Suprapubic skin (tissue), 4 donors: ENCODE results near the gene GLRX3. TPM values are rescaled to one million over a fixed set of nuclear protein-coding genes. Genes with fewer than 3 reads are reported as not detected.
A peak's percentile ranks its signal among the peaks of the same experiment; 100 is the strongest.

Source experiments
- DNase-seq, 2 donors: peaks; one replicate each; pipeline ENCODE4 v3.0.0-alpha.2; 2019; ENCODE audit warnings: low spot score in 2 of 2
- H3K27ac ChIP-seq: fragments of 200-600 bp; sonication (generic); one replicate; pipeline ENCODE4 v1.5.1; 2019
- H3K27me3 ChIP-seq: fragments of 200-600 bp; sonication (generic); one replicate; pipeline ENCODE4 v1.5.1; 2019
- H3K36me3 ChIP-seq: fragments of 200-600 bp; sonication (generic); one replicate; pipeline ENCODE4 v1.5.1; 2019
- H3K4me1 ChIP-seq: fragments of 200-600 bp; sonication (generic); one replicate; pipeline ENCODE4 v1.5.1; 2019
- H3K4me3 ChIP-seq: fragments of 200-600 bp; sonication (generic); one replicate; pipeline ENCODE4 v1.5.1; 2019; ENCODE audit warnings: mild to moderate bottlenecking
- H3K9me3 ChIP-seq: fragments of 200-600 bp; sonication (generic); one replicate; pipeline ENCODE4 v1.5.1; 2019
- EP300 ChIP-seq: sonication (generic); formaldehyde crosslinking; IDR thresholded peaks from one replicate; pipeline ENCODE4 v1.6.1; 2017; ENCODE audit warnings: antibody characterized with exemption
- POLR2A ChIP-seq, 2 donors: fragments of 450-650 bp; IDR thresholded peaks; one replicate each; pipeline ENCODE4 v1.6.1; 2017; ENCODE audit warnings: antibody characterized with exemption in 2 of 2, mild to moderate bottlenecking in 2 of 2, moderate library complexity in 2 of 2
- POLR2AphosphoS5 ChIP-seq, 3 donors: sonication (generic); formaldehyde crosslinking; IDR thresholded peaks; one replicate each; pipeline ENCODE4 v1.6.1; 2017; ENCODE audit warnings: antibody characterized with exemption in 3 of 3
- WGBS: methylation state at CpG from one replicate; pipeline ENCODE4 v1.1.5; 2018; 5-methylcytosine and 5-hydroxymethylcytosine counted together
- total RNA-seq, 4 donors: library from RNA; depleted of rRNA; stranded (reverse); fragments of >200 nt; gene quantifications; one replicate each; pipeline ENCODE4 v1.1.0, GENCODE V29; 2016
- TF ChIP-seq, protein P1 (sequence below), 2 donors: fragments of 200-600 bp in 1 of 2; fragments of 450-650 bp in 1 of 2; sonication (generic) in 1 of 2; IDR thresholded peaks; one replicate each; pipeline ENCODE4 v1.5.1; 2016 to 2019; ENCODE audit warnings: antibody characterized with exemption in 2 of 2, mild to moderate bottlenecking in 1 of 2, moderate library complexity in 1 of 2

GLRX3 gene
- total RNA-seq, 4 donors from 2014 or later = 35.7 to 115 (median 44.7) TPM

DNA sequence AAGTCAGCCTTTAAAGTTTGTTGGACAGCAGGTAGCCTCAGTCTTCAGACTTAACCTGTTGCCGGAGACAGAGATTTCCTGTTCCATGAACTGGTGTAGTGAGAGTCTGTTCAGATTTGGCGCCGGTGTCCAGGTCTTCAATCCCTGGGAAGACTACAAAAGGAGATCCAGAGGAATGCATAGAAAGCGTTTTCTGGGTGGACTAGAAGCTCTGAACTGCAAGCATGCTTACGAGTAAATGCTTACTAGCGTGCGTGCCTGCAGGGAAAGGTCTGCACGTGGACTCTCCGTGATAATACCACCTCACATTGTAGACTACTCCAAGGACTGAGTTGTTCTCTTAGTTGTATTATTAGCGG is 878 bp downstream of the GLRX3 start:
- Histone ChIP-seq H3K27me3 (no peaks in the 10 kb centered on the region), H3K4me1 (peaks cover 52% of the 10 kb centered on the region), H3K4me3 (peak overlapping the region; percentile 96), H3K36me3 (peaks cover 2% of the 10 kb centered on the region), H3K27ac (peak overlapping the region; percentile 92), H3K9me3 (no peaks in the 10 kb centered on the region)
- no peak for DNase-seq
- TF ChIP-seq, protein P1, sequence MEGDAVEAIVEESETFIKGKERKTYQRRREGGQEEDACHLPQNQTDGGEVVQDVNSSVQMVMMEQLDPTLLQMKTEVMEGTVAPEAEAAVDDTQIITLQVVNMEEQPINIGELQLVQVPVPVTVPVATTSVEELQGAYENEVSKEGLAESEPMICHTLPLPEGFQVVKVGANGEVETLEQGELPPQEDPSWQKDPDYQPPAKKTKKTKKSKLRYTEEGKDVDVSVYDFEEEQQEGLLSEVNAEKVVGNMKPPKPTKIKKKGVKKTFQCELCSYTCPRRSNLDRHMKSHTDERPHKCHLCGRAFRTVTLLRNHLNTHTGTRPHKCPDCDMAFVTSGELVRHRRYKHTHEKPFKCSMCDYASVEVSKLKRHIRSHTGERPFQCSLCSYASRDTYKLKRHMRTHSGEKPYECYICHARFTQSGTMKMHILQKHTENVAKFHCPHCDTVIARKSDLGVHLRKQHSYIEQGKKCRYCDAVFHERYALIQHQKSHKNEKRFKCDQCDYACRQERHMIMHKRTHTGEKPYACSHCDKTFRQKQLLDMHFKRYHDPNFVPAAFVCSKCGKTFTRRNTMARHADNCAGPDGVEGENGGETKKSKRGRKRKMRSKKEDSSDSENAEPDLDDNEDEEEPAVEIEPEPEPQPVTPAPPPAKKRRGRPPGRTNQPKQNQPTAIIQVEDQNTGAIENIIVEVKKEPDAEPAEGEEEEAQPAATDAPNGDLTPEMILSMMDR (IDR thresholded peaks at IDR 0.05) = no peak
- TF ChIP-seq POLR2AphosphoS5 (IDR thresholded peaks at IDR 0.05) = no peak
- no peak for TF ChIP-seq EP300
- TF ChIP-seq POLR2A (IDR thresholded peaks at IDR 0.05) = no peak
- WGBS = 6% methylated on average over 10 of the region's 10 CpGs

DNA sequence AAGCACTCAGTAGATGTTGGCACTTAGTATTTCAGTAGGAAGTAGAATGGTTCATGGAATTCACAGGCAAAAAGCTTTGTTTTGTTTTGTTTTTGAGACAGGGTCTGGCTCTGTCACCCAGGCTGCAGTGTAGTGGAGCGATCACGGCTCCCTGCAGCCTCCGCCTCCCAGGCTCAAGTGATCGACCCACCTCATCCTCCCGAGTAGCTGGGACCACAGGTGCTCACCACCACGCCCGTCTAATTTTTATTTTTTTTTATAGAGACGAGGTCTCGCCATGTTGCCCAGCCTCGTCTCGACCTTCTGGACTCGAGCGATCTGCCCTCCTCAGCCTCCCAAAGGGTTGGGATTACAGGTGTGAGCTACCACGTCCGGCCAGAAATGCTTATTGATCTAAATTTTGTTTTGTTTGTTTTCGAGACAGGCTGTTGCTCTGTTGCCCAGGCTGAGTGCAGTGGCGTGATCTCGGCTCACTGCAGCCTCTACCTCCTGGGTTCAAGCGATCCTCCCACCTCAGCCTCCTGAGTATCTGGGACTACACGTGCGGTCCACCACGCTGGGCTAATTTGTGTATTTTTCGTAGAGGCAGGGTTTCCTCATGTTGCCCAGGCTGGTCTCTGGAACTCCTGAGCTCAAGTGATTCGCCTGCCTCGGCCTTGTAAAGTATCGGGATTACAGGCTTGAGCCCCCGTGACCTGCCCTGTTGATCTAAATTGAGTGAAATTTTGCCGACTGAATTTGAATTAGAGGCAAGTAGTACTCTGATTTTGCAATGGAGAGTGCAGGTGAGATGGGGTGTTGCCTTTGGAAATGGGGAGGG is 1.7 kb downstream of the GLRX3 start:
- no peak for DNase-seq
- no peaks in the 10 kb centered on the region for H3K27me3 ChIP-seq
- H3K4me3 ChIP-seq = peak overlapping the region; percentile 96
- peaks cover 10% of the 10 kb centered on the region for H3K36me3 ChIP-seq
- WGBS = 90% methylated on average over 28 of the region's 28 CpGs
- no peak for TF ChIP-seq POLR2A (IDR thresholded peaks at IDR 0.05)
- TF ChIP-seq POLR2AphosphoS5 (IDR thresholded peaks at IDR 0.05) = no peak
- TF ChIP-seq EP300 = no peak
- TF ChIP-seq, protein P1 (IDR thresholded peaks at IDR 0.05) = no peak
- H3K27ac ChIP-seq = no peak overlapping the region
- peaks cover 52% of the 10 kb centered on the region for H3K4me1 ChIP-seq
- no peaks in the 10 kb centered on the region for H3K9me3 ChIP-seq

DNA sequence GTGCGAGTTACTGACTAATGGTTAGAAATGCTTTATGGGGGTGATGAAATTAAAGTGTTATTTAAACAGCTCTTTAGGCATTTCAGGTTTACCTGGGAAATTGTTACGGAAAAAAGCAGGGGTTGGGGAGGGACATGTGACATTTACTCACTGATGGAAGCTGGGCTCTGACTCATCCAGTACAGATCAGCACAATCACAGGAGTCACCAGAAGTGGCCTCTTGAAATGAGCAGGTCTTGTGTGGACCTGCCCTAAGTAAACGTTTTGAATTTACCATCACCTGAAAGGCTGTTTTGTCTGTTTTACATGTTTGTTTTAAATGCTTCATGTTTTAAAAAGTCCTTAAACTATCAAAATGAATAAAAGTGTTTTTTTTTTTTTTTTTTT is 2.3 kb downstream of the GLRX3 start:
- Histone ChIP-seq H3K9me3 (no peaks in the 10 kb centered on the region), H3K4me3 (no peak overlapping the region), H3K27ac (no peak overlapping the region), H3K4me1 (peaks cover 52% of the 10 kb centered on the region), H3K36me3 (peaks cover 12% of the 10 kb centered on the region), H3K27me3 (no peaks in the 10 kb centered on the region)
- TF ChIP-seq POLR2A (IDR thresholded peaks at IDR 0.05) (no peak), EP300 (no peak)
- TF ChIP-seq, protein P1 (IDR thresholded peaks at IDR 0.05) = no peak
- DNase-seq = no peak
- WGBS = 49% methylated on average over 3 of the region's 3 CpGs

DNA sequence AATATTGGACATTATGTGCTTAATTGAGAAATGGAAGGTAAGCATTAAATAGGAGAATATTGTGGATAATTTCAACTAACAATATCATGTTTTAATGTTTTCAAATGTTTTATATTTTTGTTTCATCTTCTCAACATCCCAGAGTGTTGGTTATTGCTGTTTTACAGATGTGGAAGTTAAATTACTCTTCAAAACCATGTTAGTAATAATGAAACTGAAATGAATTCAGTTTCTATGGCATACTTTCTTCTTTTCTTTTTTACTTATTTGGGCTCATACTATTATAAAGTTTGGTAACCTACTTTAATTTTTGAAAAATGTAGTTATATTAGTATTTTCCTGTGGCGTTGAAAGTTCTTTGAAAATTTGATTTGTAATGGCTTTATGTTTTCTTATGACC is 4.2 kb downstream of the GLRX3 start:
- H3K4me1 ChIP-seq = peaks cover 51% of the 10 kb centered on the region
- H3K36me3 ChIP-seq = peaks cover 17% of the 10 kb centered on the region
- H3K9me3 ChIP-seq = no peaks in the 10 kb centered on the region
- no peak overlapping the region for H3K27ac ChIP-seq
- no peaks in the 10 kb centered on the region for H3K27me3 ChIP-seq
- DNase-seq = no peak
- 86% methylated on average over 1 of the region's 1 CpG for WGBS
- no peak overlapping the region for H3K4me3 ChIP-seq
- no peak for TF ChIP-seq EP300
- TF ChIP-seq, protein P1 (IDR thresholded peaks at IDR 0.05) = no peak
- no peak for TF ChIP-seq POLR2AphosphoS5 (IDR thresholded peaks at IDR 0.05)
- TF ChIP-seq POLR2A (IDR thresholded peaks at IDR 0.05) = no peak

DNA sequence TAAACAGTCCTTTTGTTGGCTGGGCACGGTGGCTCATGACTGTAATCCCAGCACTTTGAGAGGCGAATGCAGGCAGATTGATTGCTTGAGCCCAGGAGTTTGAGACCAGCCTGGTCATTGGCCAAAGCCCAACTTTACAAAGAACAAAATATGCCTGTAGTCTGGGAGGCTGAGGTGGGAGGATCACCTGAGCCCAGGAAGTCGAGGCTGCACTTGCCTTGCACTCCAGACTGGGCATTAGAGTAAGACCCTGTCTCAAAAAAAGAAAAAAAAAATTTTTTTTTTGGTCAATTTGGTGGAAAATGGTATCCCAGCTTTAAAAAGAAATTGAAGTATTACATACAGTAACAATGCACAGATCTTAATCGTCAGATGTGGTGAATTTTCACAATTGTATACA is 4.8 kb downstream of the GLRX3 start:
- peaks cover 23% of the 10 kb centered on the region for H3K36me3 ChIP-seq
- TF ChIP-seq EP300 (no peak), POLR2A (IDR thresholded peaks at IDR 0.05) (no peak), POLR2AphosphoS5 (IDR thresholded peaks at IDR 0.05) (no peak)
- TF ChIP-seq, protein P1 (IDR thresholded peaks at IDR 0.05) = no peak
- no peak overlapping the region for H3K27ac ChIP-seq
- DNase-seq = no peak
- WGBS = 73% methylated on average over 4 of the region's 4 CpGs
- no peaks in the 10 kb centered on the region for H3K9me3 ChIP-seq
- H3K27me3 ChIP-seq = no peaks in the 10 kb centered on the region
- H3K4me3 ChIP-seq = no peak overlapping the region
- peaks cover 45% of the 10 kb centered on the region for H3K4me1 ChIP-seq
